ENCODE data around the gene WBP2NL. TPM values are rescaled to one million over a fixed set of nuclear protein-coding genes. Genes with fewer than 3 reads are reported as not detected.

WBP2NL gene
- total and polyA plus RNA-seq, 4 donors = 0.12 to 0.50 (median 0.25) TPM

- WGBS = 91% methylated on average over 7 of the region's 7 CpGs
- Histone ChIP-seq H3K4me1 (ENCODE audit: control insufficient read depth in 4 of 4, insufficient read depth in 4 of 4, low read length in 3 of 4) (no peaks in the 10 kb centered on the region), H3K9me3 (ENCODE audit: control insufficient read depth in 4 of 4, low read length in 3 of 4) (no peaks in the 10 kb centered on the region), H3K9ac (ENCODE audit: low read depth in 1 of 2, low read length in 2 of 2) (no peak overlapping the region), H3K27ac (ENCODE audit: low read depth in 1 of 2, low read length in 2 of 2) (no peak overlapping the region), H3K4me3 (ENCODE audit: low read depth in 1 of 3, low read length in 3 of 3) (no peak overlapping the region), H3K27me3 (ENCODE audit: control insufficient read depth in 4 of 4, insufficient read depth in 4 of 4, low read length in 3 of 4) (no peaks in the 10 kb centered on the region), H3K36me3 (ENCODE audit: control insufficient read depth in 4 of 4, insufficient read depth in 3 of 4, low read depth in 1 of 4, low read length in 3 of 4) (no peaks in the 10 kb centered on the region)
- DNase-seq (ENCODE audit: low spot score) = no peak
- TF ChIP-seq FOXA2 (IDR thresholded peaks at IDR 0.05) = no peak
- no peak for TF ChIP-seq CTCF (IDR thresholded peaks at IDR 0.05; ENCODE audit: low read depth, low read length, missing input control)
- no peak for TF ChIP-seq EGR1 (IDR thresholded peaks at IDR 0.05; ENCODE audit: low read depth in 2 of 2)
- TF ChIP-seq NR2F2 (IDR thresholded peaks at IDR 0.05) = no peak
- no peak for TF ChIP-seq ATF3 (IDR thresholded peaks at IDR 0.05)
- TF ChIP-seq YY1 (IDR thresholded peaks at IDR 0.05) = no peak
- TF ChIP-seq TAF1 (conservative IDR thresholded peaks at IDR 0.05) = no peak
- TF ChIP-seq RXRA (IDR thresholded peaks at IDR 0.05) = no peak
- no peak for TF ChIP-seq REST (IDR thresholded peaks at IDR 0.05)
- TF ChIP-seq ZBTB33 (IDR thresholded peaks at IDR 0.05) = no peak
- TF ChIP-seq HNF4G (IDR thresholded peaks at IDR 0.05) = no peak
- TF ChIP-seq HNF4A (conservative IDR thresholded peaks at IDR 0.05) = no peak
- TF ChIP-seq JUND (IDR thresholded peaks at IDR 0.05) = no peak
- no peak for TF ChIP-seq MAX (IDR thresholded peaks at IDR 0.05)
- TF ChIP-seq SP1 (IDR thresholded peaks at IDR 0.05) = no peak
These were observed 7.5 kb upstream of the WBP2NL start for GRCh38 chr22:41991111-41991510.

GRCh38 chr22:41992496-41992895 is 6.1 kb upstream of the WBP2NL start:
- WGBS = 94% methylated on average over 5 of the region's 5 CpGs
- H3K4me1 ChIP-seq (ENCODE audit: control insufficient read depth in 4 of 4, insufficient read depth in 4 of 4, low read length in 3 of 4) = no peaks in the 10 kb centered on the region
- H3K36me3 ChIP-seq (ENCODE audit: control insufficient read depth in 4 of 4, insufficient read depth in 3 of 4, low read depth in 1 of 4, low read length in 3 of 4) = no peaks in the 10 kb centered on the region
- H3K4me3 ChIP-seq (ENCODE audit: low read depth in 1 of 3, low read length in 3 of 3) = no peak overlapping the region
- H3K27me3 ChIP-seq (ENCODE audit: control insufficient read depth in 4 of 4, insufficient read depth in 4 of 4, low read length in 3 of 4) = no peaks in the 10 kb centered on the region
- DNase-seq (ENCODE audit: low spot score) = no peak
- no peak overlapping the region for H3K9ac ChIP-seq (ENCODE audit: low read depth in 1 of 2, low read length in 2 of 2)
- no peaks in the 10 kb centered on the region for H3K9me3 ChIP-seq (ENCODE audit: control insufficient read depth in 4 of 4, low read length in 3 of 4)
- H3K27ac ChIP-seq (ENCODE audit: low read depth in 1 of 2, low read length in 2 of 2) = no peak overlapping the region
- no peak for TF ChIP-seq MAX (IDR thresholded peaks at IDR 0.05)
- no peak for TF ChIP-seq GABPA (IDR thresholded peaks at IDR 0.05 in 1 of 2, conservative IDR thresholded peaks at IDR 0.05 in 1 of 2)
- TF ChIP-seq ZBTB33 (IDR thresholded peaks at IDR 0.05) = no peak
- no peak for TF ChIP-seq RXRA (IDR thresholded peaks at IDR 0.05)
- no peak for TF ChIP-seq FOXA2 (IDR thresholded peaks at IDR 0.05)
- TF ChIP-seq ATF3 (IDR thresholded peaks at IDR 0.05) = no peak
- no peak for TF ChIP-seq HNF4A (conservative IDR thresholded peaks at IDR 0.05)
- no peak for TF ChIP-seq CTCF (IDR thresholded peaks at IDR 0.05; ENCODE audit: low read depth, low read length, missing input control)
- no peak for TF ChIP-seq EGR1 (IDR thresholded peaks at IDR 0.05; ENCODE audit: low read depth in 2 of 2)
- no peak for TF ChIP-seq SP1 (IDR thresholded peaks at IDR 0.05)
- TF ChIP-seq HNF4G (IDR thresholded peaks at IDR 0.05) = no peak
- TF ChIP-seq FOXA1 (IDR thresholded peaks at IDR 0.05) = no peak
- no peak for TF ChIP-seq JUND (IDR thresholded peaks at IDR 0.05)
- no peak for TF ChIP-seq YY1 (IDR thresholded peaks at IDR 0.05)
- no peak for TF ChIP-seq RAD21 (IDR thresholded peaks at IDR 0.05)
- TF ChIP-seq NR2F2 (IDR thresholded peaks at IDR 0.05) = no peak

All from liver (tissue), 9 donors.